ENCODE data around the gene FCHO2.

The FCHO2 gene

DNA sequence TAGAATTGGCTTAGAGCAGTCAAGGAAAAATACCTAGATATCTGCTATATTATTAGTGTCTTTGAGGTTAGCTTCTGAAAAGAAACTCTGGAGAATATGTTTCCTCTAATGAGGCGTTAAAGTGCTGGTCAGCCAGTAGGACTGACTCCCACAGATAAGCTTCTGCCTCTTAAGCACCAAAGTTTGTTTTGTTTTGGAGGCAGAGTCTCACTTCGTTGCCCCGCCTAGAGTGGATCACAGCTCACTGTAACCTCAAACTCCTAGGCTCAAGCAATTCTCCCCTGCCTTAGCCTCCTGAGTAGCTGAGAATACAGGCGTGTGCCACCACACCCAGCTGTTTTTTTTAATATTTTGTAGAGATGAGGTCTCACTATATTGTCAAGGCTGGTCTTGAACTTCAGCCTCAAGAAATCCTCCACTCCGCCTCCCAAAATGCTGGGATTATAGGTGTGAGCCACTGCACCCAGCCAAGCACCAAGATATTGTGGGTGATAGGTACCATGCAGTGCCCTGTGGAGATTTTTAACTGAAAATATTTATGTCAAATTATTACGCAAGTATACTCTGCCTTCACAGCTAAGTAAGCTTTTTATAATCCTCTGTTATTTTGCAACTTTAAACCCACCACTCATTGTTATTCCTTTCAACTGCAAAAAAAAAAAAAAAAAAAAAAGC lies 139.9 kb downstream of the FCHO2 start:
- H3K9me3 Mint-ChIP-seq: no peaks in the 10 kb centered on the region
- no peak overlapping the region for H3K4me3 Mint-ChIP-seq
- no peaks in the 10 kb centered on the region for H3K4me1 Mint-ChIP-seq
- H3K27ac Mint-ChIP-seq: no peak overlapping the region
- H3K36me3 Mint-ChIP-seq: no peaks in the 10 kb centered on the region
- no peak for DNase-seq
- CTCF ChIA-PET: interaction anchor here (0.6 kb wide), 1 partner anchor 442 kb away, joined by 3 read pairs; no protein-coding TSS in a partner anchor
- H3K27me3 Mint-ChIP-seq: peaks cover 29% of the 10 kb centered on the region

DNA sequence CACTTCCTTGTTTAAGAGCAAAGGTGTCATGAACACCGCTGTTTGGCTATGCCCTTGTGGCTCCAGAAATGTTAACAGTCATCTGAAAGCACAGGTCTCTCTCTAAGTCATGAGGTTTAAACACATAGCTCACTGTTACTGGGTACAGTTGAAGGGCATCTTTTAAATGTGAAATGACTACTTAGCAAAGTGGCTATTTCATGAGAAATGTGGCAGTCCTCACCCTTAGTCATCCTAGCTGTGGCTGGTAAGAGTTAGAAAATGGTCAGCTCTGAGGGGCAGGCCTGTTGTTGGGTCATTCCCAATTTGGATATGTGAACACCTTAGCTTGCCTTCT lies 140.4 kb downstream of the FCHO2 start:
- peaks cover 25% of the 10 kb centered on the region for H3K27me3 Mint-ChIP-seq
- H3K4me1 Mint-ChIP-seq: no peaks in the 10 kb centered on the region
- no peaks in the 10 kb centered on the region for H3K36me3 Mint-ChIP-seq
- CTCF ChIA-PET: interaction anchor here (0.6 kb wide), 1 partner anchor 441 kb away, joined by 3 read pairs; no protein-coding TSS in a partner anchor
- H3K4me3 Mint-ChIP-seq: no peak overlapping the region
- no peak overlapping the region for H3K27ac Mint-ChIP-seq
- no peaks in the 10 kb centered on the region for H3K9me3 Mint-ChIP-seq
- DNase-seq: no peak

DNA sequence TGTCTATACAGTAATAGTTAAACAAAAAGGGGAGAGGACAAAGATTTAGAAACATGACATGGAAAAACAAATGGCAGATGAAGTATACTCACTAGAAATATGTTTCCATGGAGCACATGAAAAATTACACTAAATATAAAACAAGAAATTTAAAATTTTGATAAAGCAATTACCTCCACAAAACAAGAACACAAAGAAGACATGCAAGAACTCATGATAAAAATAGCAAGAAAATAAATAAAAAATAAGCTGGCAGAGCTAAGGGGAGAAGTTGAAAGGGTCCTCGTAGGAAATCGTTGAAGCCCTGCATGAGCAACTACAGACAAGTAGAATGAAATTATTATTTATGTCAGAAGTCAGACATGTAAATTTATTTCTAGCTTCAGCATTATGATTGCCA lies 141.9 kb downstream of the FCHO2 start:
- Mint-ChIP-seq H3K4me3 (no peak overlapping the region), H3K27ac (no peak overlapping the region), H3K4me1 (no peaks in the 10 kb centered on the region), H3K36me3 (no peaks in the 10 kb centered on the region), H3K27me3 (peaks cover 16% of the 10 kb centered on the region), H3K9me3 (no peaks in the 10 kb centered on the region)
- CTCF ChIA-PET: no interaction called here
- DNase-seq: no peak

DNA sequence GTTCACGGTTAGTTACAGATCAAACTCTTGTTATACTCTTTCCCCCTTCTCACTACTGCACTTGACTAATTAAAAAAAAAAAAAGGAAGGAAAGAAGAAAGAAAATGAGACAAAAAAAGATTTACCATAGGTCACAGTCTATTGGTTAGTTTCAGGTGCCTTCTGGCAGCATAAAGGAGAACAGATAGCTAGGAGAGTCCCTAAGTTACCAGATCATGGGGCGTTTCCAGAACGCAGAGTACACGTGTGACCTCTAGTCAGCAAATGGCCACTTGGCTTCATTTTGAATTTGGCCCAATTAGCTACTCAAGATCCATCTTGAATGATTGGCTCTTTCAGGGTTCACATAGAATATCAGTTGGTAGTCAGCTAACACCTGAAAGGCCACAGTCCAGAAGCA lies 144.3 kb downstream of the FCHO2 start:
- H3K9me3 Mint-ChIP-seq: no peaks in the 10 kb centered on the region
- no peaks in the 10 kb centered on the region for H3K36me3 Mint-ChIP-seq
- no peak overlapping the region for H3K27ac Mint-ChIP-seq
- CTCF ChIA-PET: no interaction called here
- peaks cover 16% of the 10 kb centered on the region for H3K27me3 Mint-ChIP-seq
- H3K4me1 Mint-ChIP-seq: no peaks in the 10 kb centered on the region
- DNase-seq: no peak
- H3K4me3 Mint-ChIP-seq: no peak overlapping the region

GRCh38 chr5:73103870-73104299 lies 148.0 kb downstream of the FCHO2 start:
- DNase-seq: no peak
- H3K4me3 Mint-ChIP-seq: no peak overlapping the region
- H3K36me3 Mint-ChIP-seq: no peaks in the 10 kb centered on the region
- no peaks in the 10 kb centered on the region for H3K9me3 Mint-ChIP-seq
- H3K27me3 Mint-ChIP-seq: peaks cover 27% of the 10 kb centered on the region
- H3K4me1 Mint-ChIP-seq: no peaks in the 10 kb centered on the region
- CTCF ChIA-PET: no interaction called here
- no peak overlapping the region for H3K27ac Mint-ChIP-seq

DNA sequence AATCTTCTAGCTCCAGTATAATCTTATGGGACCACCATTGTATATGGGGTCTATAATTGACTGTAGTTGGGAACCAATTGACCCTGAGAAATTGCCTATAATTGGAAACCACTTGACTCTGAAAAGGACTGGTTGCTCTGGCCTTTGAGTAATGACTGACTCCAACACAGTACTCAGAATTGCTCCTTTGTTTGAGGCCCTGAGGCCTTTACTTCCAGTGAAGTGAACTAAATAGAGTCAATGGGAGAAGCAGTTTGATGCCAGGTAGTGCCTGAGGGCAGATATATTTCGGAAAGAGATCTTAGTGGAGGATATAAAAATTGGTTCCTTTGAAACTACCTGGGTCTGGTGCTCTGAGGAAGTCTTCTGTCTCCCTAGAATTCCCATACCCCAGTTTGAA lies 148.5 kb downstream of the FCHO2 start:
- Mint-ChIP-seq H3K36me3 (no peaks in the 10 kb centered on the region), H3K4me3 (no peak overlapping the region), H3K27ac (no peak overlapping the region), H3K9me3 (no peaks in the 10 kb centered on the region), H3K27me3 (peaks cover 25% of the 10 kb centered on the region), H3K4me1 (no peaks in the 10 kb centered on the region)
- CTCF ChIA-PET: no interaction called here
- no peak for DNase-seq

- no peaks in the 10 kb centered on the region for H3K9me3 Mint-ChIP-seq
- H3K4me1 Mint-ChIP-seq: no peaks in the 10 kb centered on the region
- no peak overlapping the region for H3K27ac Mint-ChIP-seq
- no peak for DNase-seq
- CTCF ChIA-PET: no interaction called here
- no peak overlapping the region for H3K4me3 Mint-ChIP-seq
- peaks cover 24% of the 10 kb centered on the region for H3K27me3 Mint-ChIP-seq
- H3K36me3 Mint-ChIP-seq: no peaks in the 10 kb centered on the region
Measured at GRCh38 chr5:73106335-73106734, 150.5 kb downstream of the FCHO2 start.

DNA sequence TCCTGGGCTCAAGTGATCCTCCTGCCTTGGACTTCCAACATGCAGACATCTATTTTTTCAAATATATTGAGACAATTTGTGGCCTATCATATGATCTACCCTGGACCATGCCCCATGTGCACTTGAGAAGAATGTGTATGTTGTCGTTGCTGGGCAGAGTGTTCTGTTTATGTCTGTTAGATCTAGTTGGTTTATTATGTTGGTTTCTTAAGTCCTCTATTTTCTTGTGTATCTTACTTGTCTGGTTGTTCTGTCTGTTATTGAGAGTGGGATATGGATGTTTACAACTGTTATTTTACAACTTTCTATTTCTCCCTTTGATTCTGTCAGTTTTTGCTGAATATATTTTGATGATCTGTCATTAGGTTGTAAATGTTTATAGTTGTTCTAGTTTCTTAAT lies 154.3 kb downstream of the FCHO2 start:
- CTCF ChIA-PET: no interaction called here
- Mint-ChIP-seq H3K36me3 (no peaks in the 10 kb centered on the region), H3K9me3 (no peaks in the 10 kb centered on the region), H3K27me3 (peaks cover 49% of the 10 kb centered on the region), H3K4me3 (no peak overlapping the region), H3K4me1 (no peaks in the 10 kb centered on the region), H3K27ac (no peak overlapping the region)
- DNase-seq: no peak

DNA sequence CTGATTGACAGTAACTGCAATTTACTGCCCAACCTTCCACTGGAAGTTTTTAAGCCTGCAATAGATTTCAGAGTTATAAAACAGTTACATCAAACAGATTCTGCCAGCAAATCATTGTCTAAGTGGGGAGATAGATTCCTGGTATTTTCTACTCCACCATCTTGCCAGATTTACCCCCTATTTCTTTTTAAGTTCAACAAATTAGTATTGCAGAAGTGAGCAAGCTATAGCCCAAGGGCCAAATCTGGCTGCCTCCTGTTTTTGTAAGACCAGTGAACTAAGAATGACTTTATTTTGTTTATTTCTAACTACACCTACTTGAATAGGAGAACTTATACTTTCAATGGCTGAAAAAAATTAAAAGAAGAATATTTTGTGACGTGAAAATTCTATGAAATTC lies 155.7 kb downstream of the FCHO2 start:
- CTCF ChIA-PET: no interaction called here
- H3K27ac Mint-ChIP-seq: no peak overlapping the region
- H3K4me3 Mint-ChIP-seq: no peak overlapping the region
- H3K36me3 Mint-ChIP-seq: no peaks in the 10 kb centered on the region
- no peaks in the 10 kb centered on the region for H3K9me3 Mint-ChIP-seq
- H3K27me3 Mint-ChIP-seq: peaks cover 52% of the 10 kb centered on the region
- no peaks in the 10 kb centered on the region for H3K4me1 Mint-ChIP-seq
- no peak for DNase-seq

GRCh38 chr5:73112359-73112758 lies 156.5 kb downstream of the FCHO2 start:
- Mint-ChIP-seq H3K36me3 (no peaks in the 10 kb centered on the region), H3K27ac (no peak overlapping the region), H3K4me3 (no peak overlapping the region), H3K9me3 (no peaks in the 10 kb centered on the region), H3K4me1 (no peaks in the 10 kb centered on the region), H3K27me3 (peaks cover 54% of the 10 kb centered on the region)
- no peak for DNase-seq
- CTCF ChIA-PET: no interaction called here

- peaks cover 68% of the 10 kb centered on the region for H3K27me3 Mint-ChIP-seq
- no peaks in the 10 kb centered on the region for H3K36me3 Mint-ChIP-seq
Measured at GRCh38 chr5:73114044-73114688, 158.3 kb downstream of the FCHO2 start.

DNA sequence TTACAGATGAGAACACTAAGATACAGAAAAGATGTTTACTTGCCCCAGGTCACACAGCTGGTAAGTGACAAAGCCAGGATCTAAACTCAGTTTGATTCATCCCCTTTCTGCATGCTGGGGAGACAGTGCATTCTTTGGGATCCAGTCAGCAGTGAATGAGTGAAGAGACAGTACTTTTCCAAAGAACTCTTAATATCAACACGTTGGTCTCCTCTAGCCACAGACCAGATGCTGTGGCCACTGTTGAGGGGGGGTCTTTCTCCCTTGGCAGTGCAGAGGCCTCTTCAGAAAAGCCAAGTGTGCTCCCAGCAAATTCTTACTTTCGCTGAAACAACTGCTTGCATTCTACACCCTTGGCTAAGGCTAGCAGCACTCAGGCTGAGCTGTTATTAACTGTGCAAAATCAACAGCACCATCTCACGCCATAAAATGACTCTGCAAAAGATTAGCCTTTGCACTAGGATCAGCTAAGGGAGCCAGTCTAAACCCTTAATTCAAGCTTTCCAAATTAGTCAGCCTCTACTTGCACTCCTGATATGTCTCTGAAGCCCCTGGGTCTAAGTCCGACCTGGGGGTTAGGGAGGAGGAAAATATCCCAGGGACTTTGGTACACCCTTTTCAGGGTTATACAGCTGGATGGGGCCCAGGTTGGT lies 159.7 kb downstream of the FCHO2 start:
- CTCF ChIA-PET: interaction anchor here (1.0 kb wide), 1 partner anchor 31 kb away, joined by 3 read pairs; no protein-coding TSS in a partner anchor
- peaks cover 4% of the 10 kb centered on the region for H3K4me1 Mint-ChIP-seq
- peaks cover 69% of the 10 kb centered on the region for H3K27me3 Mint-ChIP-seq
- no peaks in the 10 kb centered on the region for H3K36me3 Mint-ChIP-seq
- no peaks in the 10 kb centered on the region for H3K9me3 Mint-ChIP-seq
- no peak for DNase-seq
- H3K4me3 Mint-ChIP-seq: no peak overlapping the region
- H3K27ac Mint-ChIP-seq: no peak overlapping the region

More at GRCh38 chr5:73114044-73114688, 158.3 kb downstream of the FCHO2 start:
- Mint-ChIP-seq H3K9me3 (no peaks in the 10 kb centered on the region), H3K4me3 (no peak overlapping the region), H3K27ac (no peak overlapping the region), H3K4me1 (no peaks in the 10 kb centered on the region)
- no peak for DNase-seq
- CTCF ChIA-PET: no interaction called here

DNA sequence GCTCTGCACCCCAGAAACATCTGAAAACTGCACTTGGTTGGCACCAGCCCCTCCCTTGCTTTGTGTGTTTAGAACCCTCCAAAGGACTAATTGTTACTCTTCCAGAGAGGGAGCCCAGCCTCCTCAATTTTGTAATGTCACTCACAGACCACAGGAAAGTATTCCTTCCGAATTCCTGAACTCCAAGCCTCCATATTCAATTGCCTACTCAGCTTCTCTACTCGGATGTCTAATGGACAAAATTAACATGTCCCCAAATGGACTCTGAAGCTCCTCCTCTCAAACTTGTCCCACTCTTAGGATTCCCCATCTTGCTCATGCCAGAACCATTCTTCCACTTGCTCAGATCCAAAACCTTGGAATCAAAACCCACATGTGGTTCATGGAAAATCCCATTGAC lies 160.7 kb downstream of the FCHO2 start:
- peaks cover 78% of the 10 kb centered on the region for H3K27me3 Mint-ChIP-seq
- peaks cover 8% of the 10 kb centered on the region for H3K4me1 Mint-ChIP-seq
- H3K9me3 Mint-ChIP-seq: no peaks in the 10 kb centered on the region
- no peak for DNase-seq
- no peak overlapping the region for H3K27ac Mint-ChIP-seq
- H3K4me3 Mint-ChIP-seq: no peak overlapping the region
- no peaks in the 10 kb centered on the region for H3K36me3 Mint-ChIP-seq
- CTCF ChIA-PET: no interaction called here

DNA sequence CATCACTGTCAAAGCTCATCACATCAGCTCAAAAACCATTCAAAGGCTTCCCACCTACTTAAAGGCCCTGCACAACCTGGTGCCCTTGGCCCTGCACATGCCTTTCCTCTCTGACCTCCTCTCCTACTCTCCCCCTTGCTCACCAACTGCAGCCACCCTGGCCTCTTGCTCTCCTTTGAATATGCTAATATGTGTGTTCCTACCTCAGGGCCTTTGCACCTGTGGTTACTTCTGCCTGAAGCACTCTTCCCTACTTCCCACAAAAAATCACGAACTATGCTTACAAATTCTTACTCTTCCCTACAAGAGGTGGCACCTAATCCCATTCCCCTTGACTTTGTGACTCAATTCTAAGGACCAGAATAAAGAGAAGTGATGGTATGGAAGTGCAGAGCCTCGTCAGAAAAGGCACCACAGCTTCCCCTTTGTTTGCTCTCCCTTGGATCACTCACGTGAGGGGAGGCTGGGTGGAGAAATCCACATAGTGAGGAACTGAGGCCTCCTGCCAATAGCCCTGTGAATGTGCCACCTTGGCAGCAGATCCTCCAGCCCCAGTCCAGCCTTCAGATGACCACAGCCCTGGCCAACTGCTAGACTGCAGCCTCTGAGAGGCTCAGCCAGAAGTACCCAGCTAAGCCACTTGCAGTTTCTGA lies 161.4 kb downstream of the FCHO2 start:
- H3K27ac Mint-ChIP-seq: no peak overlapping the region
- H3K36me3 Mint-ChIP-seq: no peaks in the 10 kb centered on the region
- CTCF ChIA-PET: no interaction called here
- H3K4me1 Mint-ChIP-seq: peaks cover 8% of the 10 kb centered on the region
- DNase-seq: no peak
- no peak overlapping the region for H3K4me3 Mint-ChIP-seq
- peaks cover 82% of the 10 kb centered on the region for H3K27me3 Mint-ChIP-seq
- H3K9me3 Mint-ChIP-seq: no peaks in the 10 kb centered on the region
